K562 (cell line): ENCODE measurements around the gene XPO6. TPM values are rescaled to one million over a fixed set of nuclear protein-coding genes. Genes with fewer than 3 reads are reported as not detected.

Source experiments
- FOXJ2 ChIP-seq: fragments of 200-800 bp; sonication (Bioruptor generic); IDR thresholded peaks from 2 replicates; pipeline ENCODE4 v1.6.1; 2016; ENCODE audit warnings: missing genetic modification characterization, missing compliant biosample characterization
- HDAC6 ChIP-seq: IDR thresholded peaks from 2 replicates; pipeline ENCODE4 v1.6.1; 2012; ENCODE audit warnings: low read depth, mild to moderate bottlenecking, control low read depth, inconsistent platforms, low read length, moderate library complexity
- MTA3 ChIP-seq: fragments of 450-650 bp; formaldehyde crosslinking; IDR thresholded peaks from 2 replicates; pipeline ENCODE4 v1.6.1; 2017; ENCODE audit warnings: mild to moderate bottlenecking, borderline replicate concordance
- SPI1 ChIP-seq: IDR thresholded peaks from 2 replicates; pipeline ENCODE4 v1.6.1; 2011; ENCODE audit warnings: low read depth, low read length, control low read depth, borderline replicate concordance
- TOE1 ChIP-seq, 2 experiments: fragments of 450-650 bp in 1 of 2; sonication (generic) in 1 of 2; formaldehyde crosslinking in 1 of 2; IDR thresholded peaks; 2 replicates each; pipeline versions ENCODE4 v1.7.1 to v1.8.0; 2016 to 2022; ENCODE audit warnings: borderline replicate concordance in 2 of 2, mild to moderate bottlenecking in 2 of 2, antibody characterized with exemption in 1 of 2, inconsistent platforms in 1 of 2, low read depth in 1 of 2, missing genetic modification reagents in 1 of 2, moderate library complexity in 1 of 2
- WHSC1 ChIP-seq: IDR thresholded peaks from one replicate; pipeline ENCODE4 v1.6.1; 2012; ENCODE audit warnings: low read length, control low read depth, inconsistent platforms
- ZFP1 ChIP-seq: fragments of 450-650 bp; formaldehyde crosslinking; IDR thresholded peaks from 2 replicates; pipeline ENCODE4 v1.4.0; 2020; ENCODE audit warnings: mild to moderate bottlenecking, mixed read lengths
- ZNF41 ChIP-seq: fragments of 250-450 bp; sonication (Bioruptor Pico); conservative IDR thresholded peaks from 2 replicates; pipeline ENCODE4 v1.4.0; 2020; ENCODE audit warnings: mild to moderate bottlenecking
- ZNF764 ChIP-seq: fragments of 250-450 bp; sonication (Bioruptor Pico); IDR thresholded peaks from 2 replicates; pipeline ENCODE4 v1.4.0; 2020; ENCODE audit warnings: low read depth, mild to moderate bottlenecking, moderate library complexity
- polyA plus RNA-seq, 8 experiments: library from polyadenylated mRNA; depleted of rRNA in 4 of 8; stranded (reverse) in 5 of 8; unstranded in 3 of 8; fragments of >200 nt; fragmentation: Nextera tagmentation in 2 of 8; fragmentation: Illumina TruSeq in 1 of 8; extraction: Ambion mirVana in 2 of 8; extraction: Trizol in 1 of 8; gene quantifications; 2 replicates each; pipeline versions ENCODE4 v1.2.1 to v1.2.3, GENCODE V29; 2011 to 2014; ENCODE audit warnings: inconsistent platforms in 1 of 8, missing spikeins in 1 of 8
- total RNA-seq, 7 experiments: library from RNA; depleted of rRNA in 6 of 7; stranded (reverse); fragments of >200 nt in 6 of 7; fragmentation: Illumina TruSeq in 2 of 7; extraction: Trizol in 2 of 7; gene quantifications; 2 replicates each; pipeline versions ENCODE4 v1.2.1 to v1.2.3, GENCODE V29; 2011 to 2021; ENCODE audit warnings: low replicate concordance in 1 of 7
- TF ChIP-seq, protein P1 (sequence below): fragments of 200-600 bp; sonication (generic); IDR thresholded peaks from one replicate; pipeline ENCODE4 v1.6.1; 2012; ENCODE audit warnings: mild to moderate bottlenecking, low read depth, low read length, inconsistent platforms
- TF ChIP-seq, protein P2 (sequence below), 3 experiments: fragments of 200-800 bp in 1 of 3; sonication (Bioruptor generic) in 1 of 3; sonication (generic) in 1 of 3; formaldehyde crosslinking in 1 of 3; IDR thresholded peaks; 2 replicates each; pipeline versions ENCODE4 v1.6.1 to v1.8.0; 2016 to 2022; ENCODE audit warnings: mild to moderate bottlenecking in 2 of 3, missing compliant biosample characterization in 2 of 3, missing genetic modification characterization in 2 of 3, missing genetic modification reagents in 1 of 3
- TF ChIP-seq, protein P3 (sequence below): fragments of 250-450 bp; sonication (Bioruptor Pico); IDR thresholded peaks from 2 replicates; pipeline ENCODE4 v1.5.0; 2022; ENCODE audit warnings: mild to moderate bottlenecking

The XPO6 gene
- total and polyA plus RNA-seq, 9 of the 15 experiments (the other 6 are each of a cell fraction or from before 2014, with no cell fraction given), result 11.2 to 196 (median 119) TPM

DNA sequence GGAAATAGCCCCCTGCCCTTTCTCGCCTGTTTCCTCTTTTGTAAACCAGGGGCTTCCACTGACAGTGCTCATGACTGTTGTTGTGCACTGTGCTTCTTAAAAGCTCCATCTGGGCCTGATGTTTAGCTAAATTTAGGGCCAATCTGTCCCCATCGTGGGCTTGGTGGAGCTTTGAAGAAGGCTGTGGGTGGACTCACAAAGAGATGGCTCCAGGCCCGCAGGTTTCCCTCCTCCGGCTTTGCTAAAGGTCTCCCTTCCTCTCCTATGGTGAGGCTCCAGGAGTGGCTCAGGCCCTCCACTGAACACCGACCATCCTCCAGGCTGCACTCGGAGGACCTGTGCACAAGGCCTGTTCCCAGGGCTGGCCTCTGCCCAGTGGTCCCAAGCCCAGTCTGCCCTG, 30.2 kb upstream of the XPO6 start (continued):
- TF ChIP-seq, protein P1, sequence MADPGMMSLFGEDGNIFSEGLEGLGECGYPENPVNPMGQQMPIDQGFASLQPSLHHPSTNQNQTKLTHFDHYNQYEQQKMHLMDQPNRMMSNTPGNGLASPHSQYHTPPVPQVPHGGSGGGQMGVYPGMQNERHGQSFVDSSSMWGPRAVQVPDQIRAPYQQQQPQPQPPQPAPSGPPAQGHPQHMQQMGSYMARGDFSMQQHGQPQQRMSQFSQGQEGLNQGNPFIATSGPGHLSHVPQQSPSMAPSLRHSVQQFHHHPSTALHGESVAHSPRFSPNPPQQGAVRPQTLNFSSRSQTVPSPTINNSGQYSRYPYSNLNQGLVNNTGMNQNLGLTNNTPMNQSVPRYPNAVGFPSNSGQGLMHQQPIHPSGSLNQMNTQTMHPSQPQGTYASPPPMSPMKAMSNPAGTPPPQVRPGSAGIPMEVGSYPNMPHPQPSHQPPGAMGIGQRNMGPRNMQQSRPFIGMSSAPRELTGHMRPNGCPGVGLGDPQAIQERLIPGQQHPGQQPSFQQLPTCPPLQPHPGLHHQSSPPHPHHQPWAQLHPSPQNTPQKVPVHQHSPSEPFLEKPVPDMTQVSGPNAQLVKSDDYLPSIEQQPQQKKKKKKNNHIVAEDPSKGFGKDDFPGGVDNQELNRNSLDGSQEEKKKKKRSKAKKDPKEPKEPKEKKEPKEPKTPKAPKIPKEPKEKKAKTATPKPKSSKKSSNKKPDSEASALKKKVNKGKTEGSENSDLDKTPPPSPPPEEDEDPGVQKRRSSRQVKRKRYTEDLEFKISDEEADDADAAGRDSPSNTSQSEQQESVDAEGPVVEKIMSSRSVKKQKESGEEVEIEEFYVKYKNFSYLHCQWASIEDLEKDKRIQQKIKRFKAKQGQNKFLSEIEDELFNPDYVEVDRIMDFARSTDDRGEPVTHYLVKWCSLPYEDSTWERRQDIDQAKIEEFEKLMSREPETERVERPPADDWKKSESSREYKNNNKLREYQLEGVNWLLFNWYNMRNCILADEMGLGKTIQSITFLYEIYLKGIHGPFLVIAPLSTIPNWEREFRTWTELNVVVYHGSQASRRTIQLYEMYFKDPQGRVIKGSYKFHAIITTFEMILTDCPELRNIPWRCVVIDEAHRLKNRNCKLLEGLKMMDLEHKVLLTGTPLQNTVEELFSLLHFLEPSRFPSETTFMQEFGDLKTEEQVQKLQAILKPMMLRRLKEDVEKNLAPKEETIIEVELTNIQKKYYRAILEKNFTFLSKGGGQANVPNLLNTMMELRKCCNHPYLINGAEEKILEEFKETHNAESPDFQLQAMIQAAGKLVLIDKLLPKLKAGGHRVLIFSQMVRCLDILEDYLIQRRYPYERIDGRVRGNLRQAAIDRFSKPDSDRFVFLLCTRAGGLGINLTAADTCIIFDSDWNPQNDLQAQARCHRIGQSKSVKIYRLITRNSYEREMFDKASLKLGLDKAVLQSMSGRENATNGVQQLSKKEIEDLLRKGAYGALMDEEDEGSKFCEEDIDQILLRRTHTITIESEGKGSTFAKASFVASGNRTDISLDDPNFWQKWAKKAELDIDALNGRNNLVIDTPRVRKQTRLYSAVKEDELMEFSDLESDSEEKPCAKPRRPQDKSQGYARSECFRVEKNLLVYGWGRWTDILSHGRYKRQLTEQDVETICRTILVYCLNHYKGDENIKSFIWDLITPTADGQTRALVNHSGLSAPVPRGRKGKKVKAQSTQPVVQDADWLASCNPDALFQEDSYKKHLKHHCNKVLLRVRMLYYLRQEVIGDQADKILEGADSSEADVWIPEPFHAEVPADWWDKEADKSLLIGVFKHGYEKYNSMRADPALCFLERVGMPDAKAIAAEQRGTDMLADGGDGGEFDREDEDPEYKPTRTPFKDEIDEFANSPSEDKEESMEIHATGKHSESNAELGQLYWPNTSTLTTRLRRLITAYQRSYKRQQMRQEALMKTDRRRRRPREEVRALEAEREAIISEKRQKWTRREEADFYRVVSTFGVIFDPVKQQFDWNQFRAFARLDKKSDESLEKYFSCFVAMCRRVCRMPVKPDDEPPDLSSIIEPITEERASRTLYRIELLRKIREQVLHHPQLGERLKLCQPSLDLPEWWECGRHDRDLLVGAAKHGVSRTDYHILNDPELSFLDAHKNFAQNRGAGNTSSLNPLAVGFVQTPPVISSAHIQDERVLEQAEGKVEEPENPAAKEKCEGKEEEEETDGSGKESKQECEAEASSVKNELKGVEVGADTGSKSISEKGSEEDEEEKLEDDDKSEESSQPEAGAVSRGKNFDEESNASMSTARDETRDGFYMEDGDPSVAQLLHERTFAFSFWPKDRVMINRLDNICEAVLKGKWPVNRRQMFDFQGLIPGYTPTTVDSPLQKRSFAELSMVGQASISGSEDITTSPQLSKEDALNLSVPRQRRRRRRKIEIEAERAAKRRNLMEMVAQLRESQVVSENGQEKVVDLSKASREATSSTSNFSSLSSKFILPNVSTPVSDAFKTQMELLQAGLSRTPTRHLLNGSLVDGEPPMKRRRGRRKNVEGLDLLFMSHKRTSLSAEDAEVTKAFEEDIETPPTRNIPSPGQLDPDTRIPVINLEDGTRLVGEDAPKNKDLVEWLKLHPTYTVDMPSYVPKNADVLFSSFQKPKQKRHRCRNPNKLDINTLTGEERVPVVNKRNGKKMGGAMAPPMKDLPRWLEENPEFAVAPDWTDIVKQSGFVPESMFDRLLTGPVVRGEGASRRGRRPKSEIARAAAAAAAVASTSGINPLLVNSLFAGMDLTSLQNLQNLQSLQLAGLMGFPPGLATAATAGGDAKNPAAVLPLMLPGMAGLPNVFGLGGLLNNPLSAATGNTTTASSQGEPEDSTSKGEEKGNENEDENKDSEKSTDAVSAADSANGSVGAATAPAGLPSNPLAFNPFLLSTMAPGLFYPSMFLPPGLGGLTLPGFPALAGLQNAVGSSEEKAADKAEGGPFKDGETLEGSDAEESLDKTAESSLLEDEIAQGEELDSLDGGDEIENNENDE, result no peak
- TF ChIP-seq, protein P2, sequence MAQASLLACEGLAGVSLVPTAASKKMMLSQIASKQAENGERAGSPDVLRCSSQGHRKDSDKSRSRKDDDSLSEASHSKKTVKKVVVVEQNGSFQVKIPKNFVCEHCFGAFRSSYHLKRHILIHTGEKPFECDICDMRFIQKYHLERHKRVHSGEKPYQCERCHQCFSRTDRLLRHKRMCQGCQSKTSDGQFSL (CRISPR knock-in tag; IDR thresholded peaks at IDR 0.05), result no peak
- TF ChIP-seq, protein P2 (tag; IDR thresholded peaks at IDR 0.05), result no peak
- TF ChIP-seq ZFP1 (CRISPR knock-in tag), result no peak
- no peak for TF ChIP-seq FOXJ2 (tag)
- no peak for TF ChIP-seq WHSC1
- TF ChIP-seq, protein P3, sequence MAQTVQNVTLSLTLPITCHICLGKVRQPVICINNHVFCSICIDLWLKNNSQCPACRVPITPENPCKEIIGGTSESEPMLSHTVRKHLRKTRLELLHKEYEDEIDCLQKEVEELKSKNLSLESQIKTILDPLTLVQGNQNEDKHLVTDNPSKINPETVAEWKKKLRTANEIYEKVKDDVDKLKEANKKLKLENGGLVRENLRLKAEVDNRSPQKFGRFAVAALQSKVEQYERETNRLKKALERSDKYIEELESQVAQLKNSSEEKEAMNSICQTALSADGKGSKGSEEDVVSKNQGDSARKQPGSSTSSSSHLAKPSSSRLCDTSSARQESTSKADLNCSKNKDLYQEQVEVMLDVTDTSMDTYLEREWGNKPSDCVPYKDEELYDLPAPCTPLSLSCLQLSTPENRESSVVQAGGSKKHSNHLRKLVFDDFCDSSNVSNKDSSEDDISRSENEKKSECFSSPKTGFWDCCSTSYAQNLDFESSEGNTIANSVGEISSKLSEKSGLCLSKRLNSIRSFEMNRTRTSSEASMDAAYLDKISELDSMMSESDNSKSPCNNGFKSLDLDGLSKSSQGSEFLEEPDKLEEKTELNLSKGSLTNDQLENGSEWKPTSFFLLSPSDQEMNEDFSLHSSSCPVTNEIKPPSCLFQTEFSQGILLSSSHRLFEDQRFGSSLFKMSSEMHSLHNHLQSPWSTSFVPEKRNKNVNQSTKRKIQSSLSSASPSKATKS (CRISPR knock-in tag), result no peak
- TF ChIP-seq SPI1, result no peak
- TF ChIP-seq ZNF41, result no peak
- no peak for TF ChIP-seq MTA3
- no peak for TF ChIP-seq HDAC6
- TF ChIP-seq TOE1 (IDR thresholded peaks at IDR 0.05; ENCODE audit: borderline replicate concordance), result no peak
- TF ChIP-seq TOE1 (CRISPR knock-in tag; IDR thresholded peaks at IDR 0.05; ENCODE audit: borderline replicate concordance, low read depth), result no peak
- no peak for TF ChIP-seq ZNF764 (CRISPR knock-in tag)
